ENCODE data around the gene MXI1. TPM values are rescaled to one million over a fixed set of nuclear protein-coding genes. Genes with fewer than 3 reads are reported as not detected.

The MXI1 gene
- 23.3 TPM for polyA plus RNA-seq (ENCODE audit: insufficient read length)

GRCh38 chr10:110207011-110207804 lies at the start of gene MXI1:
Gene MXI1 (plus strand): TSS chr10:110207605. CDS start chr10:110207809, 204 bp downstream.
- no peak for DNase-seq (ENCODE audit: low read depth)

- no peak for DNase-seq (ENCODE audit: low read depth)
Measured at GRCh38 chr10:110158051-110159005, 49.1 kb upstream of the MXI1 start.

GRCh38 chr10:110160081-110160480 lies 47.3 kb upstream of the MXI1 start:
- DNase-seq (ENCODE audit: low read depth): no peak

GRCh38 chr10:110160522-110160921 lies 46.9 kb upstream of the MXI1 start:
- no peak for DNase-seq (ENCODE audit: low read depth)

DNA sequence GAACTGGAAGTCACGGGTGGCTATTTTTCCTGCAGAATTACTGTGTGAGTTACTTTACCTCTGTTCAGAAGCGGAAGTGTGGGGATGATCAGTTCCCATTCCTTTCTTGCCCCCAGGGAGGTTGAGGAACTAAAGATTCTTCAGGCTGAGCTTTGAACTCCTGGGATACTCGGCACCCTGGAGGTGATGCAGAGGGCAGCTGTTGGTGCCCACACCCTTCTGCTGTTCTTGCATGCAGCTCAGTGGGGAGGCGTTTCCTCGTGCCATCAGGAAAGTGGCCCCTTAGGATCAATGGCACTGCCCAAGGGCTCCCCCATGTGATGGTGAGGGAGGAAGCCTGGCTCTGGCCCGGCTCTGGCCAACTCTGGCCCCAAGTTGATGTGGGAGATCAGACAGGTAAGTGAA lies 44.7 kb upstream of the MXI1 start:
- DNase-seq (ENCODE audit: low read depth): no peak

GRCh38 chr10:110163192-110163773 lies 44.1 kb upstream of the MXI1 start:
- DNase-seq (ENCODE audit: low read depth): no peak

- no peak for DNase-seq (ENCODE audit: low read depth)
Measured at GRCh38 chr10:110163841-110164240, 43.6 kb upstream of the MXI1 start.

DNA sequence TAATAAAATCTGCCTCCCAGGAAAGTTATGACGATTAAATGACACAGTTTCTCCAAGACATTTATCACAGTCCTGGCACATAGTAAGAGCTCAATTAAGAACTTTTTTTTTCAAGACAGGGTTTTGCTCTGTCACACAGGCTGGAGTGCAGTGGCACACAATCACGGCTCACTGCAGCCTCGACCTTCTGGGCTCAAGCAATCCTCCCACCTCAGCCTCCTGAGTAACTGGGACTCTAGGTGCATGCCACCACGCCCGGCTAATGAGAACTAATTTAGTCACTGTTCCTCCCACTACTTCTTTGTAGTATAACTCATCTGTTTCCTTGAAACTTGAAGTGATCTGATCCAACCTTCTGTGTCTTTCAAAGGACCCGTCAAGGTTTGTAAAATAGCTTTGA lies 42.2 kb upstream of the MXI1 start:
- no peak for DNase-seq (ENCODE audit: low read depth)

DNA sequence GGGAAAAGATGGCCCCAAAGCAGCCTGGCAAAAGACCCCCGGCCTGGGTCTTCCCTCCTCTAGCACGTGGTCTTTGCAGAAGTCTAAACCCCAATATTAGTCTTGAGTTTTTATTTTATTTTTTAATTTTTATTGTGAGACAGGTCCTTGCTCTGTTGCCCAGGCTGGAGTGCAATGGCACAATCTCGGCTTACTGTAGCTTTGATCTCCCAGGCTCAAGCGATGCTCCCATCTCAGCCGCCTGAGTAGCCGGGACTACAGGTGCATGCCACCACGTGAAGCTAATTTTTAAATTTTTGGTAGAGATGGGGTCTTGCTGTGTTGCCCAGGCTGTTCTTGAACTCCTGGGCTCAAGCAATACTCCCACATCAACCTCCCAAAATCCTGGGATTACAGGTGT lies 40.3 kb upstream of the MXI1 start:
- no peak for DNase-seq (ENCODE audit: low read depth)

DNA sequence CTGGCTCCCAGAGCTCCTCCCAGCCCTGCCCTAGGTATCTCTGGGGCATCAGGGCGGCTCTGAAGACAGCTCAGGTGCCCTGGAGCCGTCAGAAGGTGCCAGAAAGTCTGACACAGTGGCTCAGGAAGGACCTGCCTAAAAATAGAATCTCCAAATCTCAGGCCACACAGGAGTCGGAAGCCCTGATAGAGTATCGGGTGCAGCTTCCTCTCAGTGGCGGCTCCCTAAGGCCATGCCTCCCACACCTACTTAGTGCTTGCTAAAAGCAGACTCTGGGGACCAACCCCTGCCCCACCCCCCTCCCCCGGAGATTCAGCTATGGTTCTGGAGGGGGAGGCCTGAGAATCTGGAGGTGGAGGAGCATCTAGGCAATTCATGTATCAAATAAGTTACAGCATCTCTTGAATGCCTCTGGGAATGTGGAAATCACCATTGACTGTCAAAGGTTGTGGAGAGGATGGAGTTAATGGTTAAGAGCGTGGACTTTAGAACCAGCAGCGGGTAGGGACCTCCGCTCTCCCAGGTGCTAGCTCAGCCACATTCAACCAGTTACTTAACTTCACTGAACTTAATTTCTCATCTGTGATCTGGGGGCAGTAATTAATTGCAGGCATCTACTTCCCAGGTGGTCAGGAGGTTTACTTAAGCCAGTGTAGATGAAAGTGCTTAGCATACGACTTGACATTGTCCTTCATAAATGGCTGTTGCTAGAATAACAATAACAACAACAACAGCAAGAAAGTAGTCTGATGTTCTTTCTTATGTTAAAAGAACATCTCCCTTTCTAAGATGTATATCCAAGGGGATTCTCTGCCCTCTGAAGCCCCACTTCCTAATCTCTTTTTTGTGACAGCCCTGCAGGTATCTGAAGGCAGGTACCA lies 38.6 kb upstream of the MXI1 start:
- DNase-seq (ENCODE audit: low read depth): no peak

DNA sequence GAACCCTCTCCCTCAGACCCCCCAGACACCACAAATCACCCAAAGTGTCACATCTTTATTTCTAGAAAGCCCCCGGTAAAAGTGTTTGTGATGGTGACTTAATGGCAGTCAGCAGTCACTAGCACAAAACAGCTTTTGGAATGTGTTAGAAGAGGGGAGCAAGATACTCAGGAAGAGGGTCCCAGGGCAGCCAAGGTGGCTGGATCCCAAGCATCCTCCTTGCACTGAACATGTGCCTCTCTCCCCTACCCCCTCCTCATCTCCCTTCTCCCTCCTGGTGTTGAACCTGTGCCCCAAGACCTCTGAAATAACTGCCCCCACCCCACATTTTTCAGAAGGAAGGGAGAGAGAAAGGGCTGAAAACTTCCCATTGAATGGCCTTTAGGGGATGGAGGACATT lies 37.8 kb upstream of the MXI1 start:
- no peak for DNase-seq (ENCODE audit: low read depth)

- no peak for DNase-seq (ENCODE audit: low read depth)
Measured at GRCh38 chr10:110170142-110170971, 37.0 kb upstream of the MXI1 start.

DNA sequence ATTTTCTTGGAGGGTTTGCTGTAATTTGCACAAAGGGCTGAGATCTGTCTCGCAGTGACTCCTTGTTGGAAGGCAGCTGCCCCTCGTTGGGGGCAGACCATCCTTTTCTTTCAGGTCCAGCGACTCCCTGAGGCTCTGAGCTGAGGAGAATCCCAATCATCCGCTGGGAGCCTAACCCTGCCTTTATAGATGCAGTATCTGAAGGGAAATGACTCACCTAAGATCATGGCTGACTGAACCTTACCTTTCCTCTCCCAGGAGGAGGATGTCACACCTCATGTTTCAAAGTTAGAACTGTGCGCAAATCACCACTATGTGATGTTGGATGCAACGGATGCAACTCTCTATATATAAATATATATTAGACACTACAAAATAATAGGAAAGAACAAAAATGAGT lies 36.4 kb upstream of the MXI1 start:
- DNase-seq (ENCODE audit: low read depth): no peak

DNA sequence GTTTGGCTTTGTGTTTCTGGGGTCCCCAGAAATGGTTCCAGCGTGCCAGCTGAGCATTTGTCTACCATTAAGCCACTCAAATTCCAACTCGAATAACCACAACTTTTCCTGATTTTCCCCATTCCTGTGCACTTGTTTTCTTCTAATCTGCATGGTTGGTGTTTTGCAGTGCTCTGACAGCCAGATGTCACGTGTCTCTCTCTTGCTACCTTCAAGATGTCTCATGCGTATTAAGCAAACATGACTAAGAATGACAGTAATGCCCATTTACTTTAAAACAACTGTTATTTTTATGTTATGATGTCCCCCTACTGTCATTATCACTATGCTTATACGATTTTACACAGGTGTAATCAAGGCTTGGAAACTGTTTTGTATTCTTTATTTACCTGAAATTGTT lies 35.2 kb upstream of the MXI1 start:
- no peak for DNase-seq (ENCODE audit: low read depth)

DNA sequence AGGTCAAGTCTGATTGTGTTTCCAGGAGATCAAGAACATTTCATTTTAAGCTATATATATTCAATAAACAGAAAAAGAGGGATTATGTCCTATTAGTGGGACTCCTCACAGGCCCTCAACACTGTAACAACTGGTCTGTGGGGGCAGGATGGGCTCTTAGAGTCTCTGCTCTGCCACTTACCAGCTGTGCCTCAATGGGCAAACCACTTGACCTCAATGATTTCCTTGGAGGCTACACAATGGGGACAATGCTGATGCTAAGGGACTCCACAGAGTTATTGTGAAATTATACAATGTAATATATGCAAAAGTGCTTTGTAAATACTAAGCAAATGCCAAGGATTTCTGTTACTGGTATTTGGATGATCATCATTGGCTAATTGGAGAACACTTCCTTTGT lies 33.2 kb upstream of the MXI1 start:
- no peak for DNase-seq (ENCODE audit: low read depth)

- no peak for DNase-seq (ENCODE audit: low read depth)
Measured at GRCh38 chr10:110174816-110175215, 32.6 kb upstream of the MXI1 start.

DNA sequence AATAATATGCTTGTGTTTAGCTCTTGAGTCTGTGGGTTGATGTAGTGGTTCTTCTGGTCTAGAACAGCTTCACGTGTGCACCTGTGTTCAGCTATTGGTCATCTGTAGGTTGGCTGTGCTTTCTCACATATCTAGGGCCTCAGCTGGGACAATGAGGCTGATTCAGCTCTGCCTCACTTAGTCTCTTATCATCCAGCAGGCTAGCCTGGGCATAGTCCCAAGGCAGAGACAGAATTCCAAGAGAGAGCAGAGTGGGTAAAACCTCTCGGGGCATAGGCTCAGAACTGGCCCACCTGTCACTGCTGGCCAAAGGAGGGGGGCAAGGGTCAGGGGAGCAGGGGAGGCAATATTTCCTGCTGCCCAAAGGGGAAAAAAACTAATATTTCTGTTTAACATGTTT lies 32.0 kb upstream of the MXI1 start:
- no peak for DNase-seq (ENCODE audit: low read depth)

- DNase-seq (ENCODE audit: low read depth): no peak
Measured at GRCh38 chr10:110176141-110177030, 31.0 kb upstream of the MXI1 start.

GRCh38 chr10:110179220-110179619 lies 28.2 kb upstream of the MXI1 start:
- no peak for DNase-seq (ENCODE audit: low read depth)

All from forelimb muscle (tissue), 1 donor.